GM20000 (cell line): ENCODE results near the gene DIAPH3.

Source experiments
- DNase-seq: peaks from one replicate; pipeline ENCODE4 v3.0.0; 2012; ENCODE audit warnings: low spot score
- TF ChIP-seq, protein P1 (sequence below): IDR thresholded peaks from 2 replicates; pipeline ENCODE4 v1.5.1; 2012; ENCODE audit warnings: mild to moderate bottlenecking, control low read depth; ENCODE audit errors: extremely low read depth, missing control alignments

The DIAPH3 gene

DNA sequence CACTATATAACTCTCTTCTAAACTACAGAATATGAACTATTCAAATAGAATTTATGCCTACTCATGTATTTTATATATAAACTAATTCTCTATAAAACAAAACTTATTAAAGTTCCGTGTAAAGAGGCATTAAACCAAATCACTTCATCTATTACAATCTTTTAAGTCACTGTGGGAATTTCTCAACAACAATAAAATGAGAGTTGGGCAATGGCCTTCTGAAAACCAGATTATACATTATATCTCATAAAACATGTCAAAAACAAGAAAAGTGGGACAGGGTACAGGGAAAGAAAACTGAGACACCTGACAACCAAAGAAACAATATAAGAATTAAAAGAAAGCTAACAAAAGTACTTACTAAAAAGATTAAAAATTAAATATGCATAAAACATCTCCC, 145.2 kb downstream of the DIAPH3 start:
- no peak for DNase-seq
- TF ChIP-seq, protein P1, sequence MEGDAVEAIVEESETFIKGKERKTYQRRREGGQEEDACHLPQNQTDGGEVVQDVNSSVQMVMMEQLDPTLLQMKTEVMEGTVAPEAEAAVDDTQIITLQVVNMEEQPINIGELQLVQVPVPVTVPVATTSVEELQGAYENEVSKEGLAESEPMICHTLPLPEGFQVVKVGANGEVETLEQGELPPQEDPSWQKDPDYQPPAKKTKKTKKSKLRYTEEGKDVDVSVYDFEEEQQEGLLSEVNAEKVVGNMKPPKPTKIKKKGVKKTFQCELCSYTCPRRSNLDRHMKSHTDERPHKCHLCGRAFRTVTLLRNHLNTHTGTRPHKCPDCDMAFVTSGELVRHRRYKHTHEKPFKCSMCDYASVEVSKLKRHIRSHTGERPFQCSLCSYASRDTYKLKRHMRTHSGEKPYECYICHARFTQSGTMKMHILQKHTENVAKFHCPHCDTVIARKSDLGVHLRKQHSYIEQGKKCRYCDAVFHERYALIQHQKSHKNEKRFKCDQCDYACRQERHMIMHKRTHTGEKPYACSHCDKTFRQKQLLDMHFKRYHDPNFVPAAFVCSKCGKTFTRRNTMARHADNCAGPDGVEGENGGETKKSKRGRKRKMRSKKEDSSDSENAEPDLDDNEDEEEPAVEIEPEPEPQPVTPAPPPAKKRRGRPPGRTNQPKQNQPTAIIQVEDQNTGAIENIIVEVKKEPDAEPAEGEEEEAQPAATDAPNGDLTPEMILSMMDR = no peak

DNA sequence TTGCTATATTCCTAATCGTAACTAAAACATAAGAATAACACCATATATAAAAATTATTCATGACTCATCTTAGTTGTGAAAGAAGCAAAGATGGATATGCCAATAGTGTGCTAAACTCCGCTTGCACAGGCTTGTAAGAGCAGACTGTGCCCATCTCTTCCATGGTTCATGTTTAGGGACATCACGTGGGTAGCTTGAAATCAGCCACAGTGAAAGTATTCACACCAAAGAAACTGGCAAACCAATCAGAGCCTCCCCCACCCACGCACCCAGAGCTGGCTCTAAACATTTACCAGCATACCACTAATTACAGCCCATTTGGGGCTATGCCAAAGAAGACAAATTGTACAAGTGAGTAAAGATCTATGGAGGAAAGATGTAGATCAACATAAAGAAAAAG, 147.5 kb downstream of the DIAPH3 start:
- DNase-seq = no peak
- TF ChIP-seq, protein P1 = no peak

DNA sequence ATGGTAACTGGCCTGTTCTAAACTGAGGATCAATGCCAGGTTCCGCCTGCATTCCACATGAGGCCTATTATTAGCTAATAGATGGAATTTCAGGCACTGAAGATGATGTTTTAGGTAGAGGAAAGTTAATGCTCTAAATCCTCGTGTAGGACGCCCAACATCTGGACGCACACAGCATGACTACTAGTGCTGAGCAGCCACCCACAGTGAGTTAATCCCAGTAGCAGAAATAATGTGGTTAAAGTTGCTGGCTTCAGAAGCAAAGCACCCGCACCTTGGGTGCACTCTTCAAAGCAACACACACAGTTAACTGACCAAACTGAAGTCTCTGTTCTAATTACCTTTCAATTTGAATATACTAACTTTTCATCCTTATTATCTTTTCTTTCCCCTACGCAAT, 150.6 kb downstream of the DIAPH3 start:
- DNase-seq = no peak
- TF ChIP-seq, protein P1 = no peak

DNA sequence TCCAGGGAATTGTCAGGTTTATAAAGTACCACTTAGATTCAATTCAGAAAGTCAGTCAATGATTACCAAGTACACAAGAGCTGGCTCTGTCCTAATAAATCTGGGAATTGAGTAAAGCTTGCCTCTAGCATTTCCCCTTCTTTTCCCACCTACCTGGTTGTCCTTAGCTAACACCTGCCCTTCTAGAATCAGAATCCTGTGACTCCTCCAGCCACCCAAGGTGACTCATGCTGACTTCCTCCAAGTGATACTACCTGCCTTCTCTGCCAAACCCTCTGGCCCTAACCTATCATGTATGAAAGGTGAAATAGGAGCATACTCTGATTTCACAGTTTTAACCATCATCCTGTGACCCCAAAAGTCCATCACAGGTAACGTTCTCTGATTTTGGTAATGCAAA, 151.2 kb downstream of the DIAPH3 start:
- no peak for DNase-seq
- TF ChIP-seq, protein P1 = no peak

DNA sequence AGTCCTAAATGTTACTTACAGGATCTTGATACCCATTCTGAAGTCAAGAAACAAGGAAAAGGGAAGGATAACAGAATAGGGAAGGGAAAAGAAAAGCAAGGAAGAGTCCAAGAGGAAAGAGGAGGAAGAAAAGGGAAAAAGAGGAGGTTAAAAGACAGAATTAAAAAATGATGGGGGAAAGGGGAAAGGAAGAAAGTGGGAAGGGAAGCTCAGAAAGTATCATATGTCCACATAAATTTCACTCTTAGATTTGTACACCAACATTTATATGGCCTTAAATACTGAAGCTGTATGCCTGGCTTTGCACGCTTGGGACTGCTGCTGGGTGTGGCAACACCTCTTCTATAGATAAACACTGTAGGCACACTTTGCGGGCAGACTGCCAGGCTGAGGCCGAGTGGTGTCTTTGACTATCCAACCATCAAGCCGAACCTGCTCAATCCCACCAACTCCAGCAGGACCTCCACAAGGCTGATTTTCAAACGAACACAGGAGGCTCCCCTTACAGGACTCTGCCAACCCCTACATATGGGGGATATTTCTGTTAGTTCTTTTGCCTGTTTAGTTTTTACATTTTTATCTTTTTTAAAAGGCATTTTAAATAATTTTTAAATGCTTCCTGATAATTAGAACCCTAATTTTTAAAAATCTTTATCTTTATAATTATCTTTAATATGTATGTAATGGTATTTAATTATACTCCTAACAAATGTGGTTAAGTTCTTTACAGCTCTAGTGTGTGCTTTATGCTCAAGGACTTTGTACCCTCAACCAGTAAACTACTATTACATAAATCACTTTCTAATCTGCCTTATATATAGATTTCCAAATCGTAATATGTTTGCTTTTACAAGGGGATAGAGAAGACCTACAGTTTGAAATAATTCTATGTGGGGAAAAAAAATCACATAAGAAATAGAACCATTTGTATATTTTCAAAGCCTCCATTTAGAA, 154.2 kb downstream of the DIAPH3 start:
- TF ChIP-seq, protein P1 = no peak
- DNase-seq = no peak

DNA sequence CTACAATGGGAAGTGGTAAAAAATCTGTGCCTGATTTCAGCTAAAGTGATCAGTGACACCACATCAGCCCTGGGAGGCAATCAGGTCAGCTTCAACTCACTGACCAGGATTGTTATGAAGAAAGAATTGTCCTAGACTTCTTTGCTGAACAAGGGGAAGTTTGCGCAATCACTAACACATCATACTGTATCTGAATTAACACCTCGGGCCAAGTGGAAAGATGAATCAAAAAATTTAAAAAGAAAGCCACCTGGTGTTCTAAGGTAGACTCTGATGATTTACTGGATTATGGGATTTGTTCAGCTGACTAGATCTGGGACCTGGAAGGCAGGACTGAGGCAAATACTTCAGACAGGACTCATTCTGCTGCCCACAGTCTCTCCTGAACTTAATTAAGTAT, 161.8 kb downstream of the DIAPH3 start:
- TF ChIP-seq, protein P1 = no peak
- no peak for DNase-seq

DNA sequence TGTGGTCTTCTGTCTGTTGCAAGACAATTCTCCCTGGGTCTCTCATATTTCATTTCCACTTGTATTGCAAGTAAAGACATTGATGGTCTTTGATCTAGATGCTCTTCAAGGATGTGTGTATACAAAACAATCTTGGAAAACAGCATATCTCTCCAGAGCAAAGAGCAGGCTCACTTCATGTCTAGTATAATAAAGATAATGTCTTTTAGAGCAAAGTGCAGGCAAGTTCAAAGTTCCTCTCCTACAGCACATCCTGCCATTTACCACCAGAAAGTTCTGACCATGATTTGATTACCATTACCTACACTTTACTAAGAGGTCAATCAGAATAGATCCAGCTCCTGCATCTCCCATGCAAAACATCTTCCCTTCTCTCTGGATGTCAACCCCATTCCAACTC, 162.8 kb downstream of the DIAPH3 start:
- TF ChIP-seq, protein P1 = no peak
- no peak for DNase-seq
